ENCODE results near the gene PHACTR2.
"Not testable (repeated sequence)": the region's sequence is repeated elsewhere in the genome, so short reads cannot be mapped to it uniquely, and the experiment has no call there.

PHACTR2 gene

DNA sequence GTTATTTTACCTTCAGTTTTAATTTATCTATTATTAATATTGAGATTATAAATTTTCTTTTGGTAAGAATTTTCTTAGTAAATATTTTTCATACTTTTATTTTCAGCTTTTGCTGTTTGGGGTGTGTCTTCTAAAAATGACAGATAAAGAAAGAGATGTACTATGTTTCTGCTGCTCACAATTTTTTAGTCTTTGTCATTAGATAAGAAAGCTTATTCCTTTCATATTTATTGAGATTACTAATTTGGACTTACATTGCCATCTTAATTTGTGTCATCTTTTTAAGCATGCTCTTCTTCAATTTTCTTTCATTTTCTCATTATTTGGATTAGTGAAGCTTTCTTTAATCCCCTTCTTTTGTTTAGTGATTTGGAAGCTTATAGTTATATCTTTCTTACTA lies 13.6 kb upstream of the PHACTR2 start:
- DNase-seq (ENCODE audit: low read depth), result no peak
- TF ChIP-seq, protein P1, sequence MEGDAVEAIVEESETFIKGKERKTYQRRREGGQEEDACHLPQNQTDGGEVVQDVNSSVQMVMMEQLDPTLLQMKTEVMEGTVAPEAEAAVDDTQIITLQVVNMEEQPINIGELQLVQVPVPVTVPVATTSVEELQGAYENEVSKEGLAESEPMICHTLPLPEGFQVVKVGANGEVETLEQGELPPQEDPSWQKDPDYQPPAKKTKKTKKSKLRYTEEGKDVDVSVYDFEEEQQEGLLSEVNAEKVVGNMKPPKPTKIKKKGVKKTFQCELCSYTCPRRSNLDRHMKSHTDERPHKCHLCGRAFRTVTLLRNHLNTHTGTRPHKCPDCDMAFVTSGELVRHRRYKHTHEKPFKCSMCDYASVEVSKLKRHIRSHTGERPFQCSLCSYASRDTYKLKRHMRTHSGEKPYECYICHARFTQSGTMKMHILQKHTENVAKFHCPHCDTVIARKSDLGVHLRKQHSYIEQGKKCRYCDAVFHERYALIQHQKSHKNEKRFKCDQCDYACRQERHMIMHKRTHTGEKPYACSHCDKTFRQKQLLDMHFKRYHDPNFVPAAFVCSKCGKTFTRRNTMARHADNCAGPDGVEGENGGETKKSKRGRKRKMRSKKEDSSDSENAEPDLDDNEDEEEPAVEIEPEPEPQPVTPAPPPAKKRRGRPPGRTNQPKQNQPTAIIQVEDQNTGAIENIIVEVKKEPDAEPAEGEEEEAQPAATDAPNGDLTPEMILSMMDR (IDR thresholded peaks at IDR 0.05; ENCODE audit: low read depth, low read length, missing control alignments), result no peak
- no peak overlapping the region for H3K4me3 ChIP-seq (ENCODE audit: low read depth, low read length)

DNA sequence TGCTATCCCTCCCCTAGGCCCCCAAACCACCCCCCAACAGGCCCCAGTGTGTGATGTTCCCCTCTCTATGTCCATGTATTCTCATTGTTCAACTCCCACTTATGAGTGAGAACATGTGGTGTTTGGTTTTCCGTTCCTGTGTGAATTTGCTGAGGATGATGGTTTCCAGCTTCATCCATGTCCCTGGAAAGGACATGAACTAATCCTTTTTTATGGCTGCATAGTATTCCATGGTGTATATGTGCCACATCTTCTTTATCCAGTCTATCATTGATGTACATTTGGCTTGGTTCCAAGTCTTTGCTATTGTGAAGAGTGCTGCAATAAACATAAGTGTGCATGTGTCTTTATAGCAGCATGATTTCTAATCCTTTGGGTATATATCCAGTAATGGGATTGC lies 11.8 kb upstream of the PHACTR2 start:
- not testable (repeated sequence) for H3K4me3 ChIP-seq (ENCODE audit: low read depth, low read length); DNase-seq (ENCODE audit: low read depth)

DNA sequence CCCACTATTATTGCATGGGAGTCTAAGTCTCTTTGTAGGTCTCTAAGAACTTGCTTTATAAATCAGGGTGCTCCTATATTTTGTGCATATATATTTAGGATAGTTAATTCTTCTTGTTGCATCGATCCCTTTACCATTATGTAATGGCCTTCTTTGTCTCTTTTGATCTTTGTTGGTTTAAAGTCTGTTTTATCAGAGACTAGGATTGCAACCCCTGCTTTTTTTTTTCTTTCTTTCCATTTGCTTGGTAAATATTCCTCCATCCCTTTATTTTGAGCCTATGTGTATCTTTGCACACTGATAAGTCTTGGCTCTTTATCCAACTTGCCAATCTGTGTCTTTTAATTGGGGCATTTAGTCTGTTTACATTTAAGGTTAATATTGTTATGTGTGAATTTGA lies 8.3 kb upstream of the PHACTR2 start:
- DNase-seq (ENCODE audit: low read depth), result not testable (repeated sequence)

DNA sequence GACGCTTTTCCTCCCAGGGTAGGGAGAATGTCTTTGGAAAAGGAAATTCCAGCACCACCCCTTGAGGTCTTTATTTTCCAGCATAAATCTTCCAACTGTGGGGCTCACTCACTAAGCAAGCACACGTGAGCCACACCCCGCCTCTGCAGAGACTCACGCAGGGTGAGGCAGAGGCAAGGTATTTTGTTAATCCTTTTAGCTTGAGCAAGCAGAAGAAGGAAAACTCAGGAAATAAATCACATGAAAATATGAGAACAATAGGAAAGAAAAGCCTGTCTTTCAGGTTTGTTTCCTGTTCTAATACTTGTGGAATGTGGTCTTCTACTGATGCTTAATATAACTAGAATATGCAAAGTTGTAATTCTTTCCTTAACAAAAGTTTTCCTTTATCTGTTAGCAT lies 4.1 kb upstream of the PHACTR2 start:
- TF ChIP-seq, protein P1 (IDR thresholded peaks at IDR 0.05; ENCODE audit: low read depth, low read length, missing control alignments), result no peak
- H3K4me3 ChIP-seq (ENCODE audit: low read depth, low read length), result no peak overlapping the region
- no peak for DNase-seq (ENCODE audit: low read depth)

More for the DNA sequence above, 8.3 kb upstream of the PHACTR2 start:
- H3K4me3 ChIP-seq (ENCODE audit: low read depth, low read length), result not testable (repeated sequence)

DNA sequence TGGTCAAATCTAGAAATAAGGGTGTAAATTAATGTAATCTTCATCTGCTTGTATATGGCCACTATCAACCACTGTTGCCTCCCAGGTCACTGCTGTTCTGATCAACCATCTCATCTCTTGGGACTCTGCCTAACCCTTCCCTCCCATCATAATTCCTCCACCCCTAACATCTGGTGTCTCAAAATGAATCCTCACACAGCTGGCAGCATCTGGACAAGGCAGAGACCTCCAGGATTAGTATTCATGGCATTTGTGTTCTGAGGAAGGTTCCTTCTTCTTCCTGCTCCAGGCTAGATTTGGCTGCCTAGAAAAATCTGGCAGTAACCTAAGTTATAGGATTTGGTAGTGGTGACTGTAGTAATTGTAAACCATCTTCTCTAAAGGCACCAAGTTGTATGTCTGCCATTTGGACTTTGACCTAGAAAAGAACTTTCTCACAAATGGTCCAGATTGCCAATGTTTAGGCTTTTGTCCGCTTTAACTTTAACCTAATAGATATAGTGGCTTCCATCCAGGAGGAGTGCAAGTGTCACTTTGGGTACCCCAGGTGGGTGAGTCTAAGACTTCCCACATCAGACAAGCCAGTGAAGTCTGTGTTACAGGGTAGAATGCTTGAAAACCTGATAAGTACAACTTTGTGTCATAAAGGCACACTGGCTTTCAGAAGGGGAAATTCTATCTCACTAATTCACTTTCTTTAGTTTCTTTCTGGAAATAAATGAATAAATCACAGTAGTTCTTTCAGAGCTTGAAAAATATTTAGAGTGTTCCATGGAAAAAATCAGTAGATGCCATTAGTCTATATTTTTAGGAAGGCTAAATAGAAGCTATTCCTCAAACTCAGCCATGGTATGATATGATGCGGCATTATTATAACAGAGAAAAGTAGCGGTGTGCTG lies 3.0 kb upstream of the PHACTR2 start:
- no peak overlapping the region for H3K4me3 ChIP-seq (ENCODE audit: low read depth, low read length)
- TF ChIP-seq, protein P1 (IDR thresholded peaks at IDR 0.05; ENCODE audit: low read depth, low read length, missing control alignments), result no peak
- DNase-seq (ENCODE audit: low read depth), result no peak

DNA sequence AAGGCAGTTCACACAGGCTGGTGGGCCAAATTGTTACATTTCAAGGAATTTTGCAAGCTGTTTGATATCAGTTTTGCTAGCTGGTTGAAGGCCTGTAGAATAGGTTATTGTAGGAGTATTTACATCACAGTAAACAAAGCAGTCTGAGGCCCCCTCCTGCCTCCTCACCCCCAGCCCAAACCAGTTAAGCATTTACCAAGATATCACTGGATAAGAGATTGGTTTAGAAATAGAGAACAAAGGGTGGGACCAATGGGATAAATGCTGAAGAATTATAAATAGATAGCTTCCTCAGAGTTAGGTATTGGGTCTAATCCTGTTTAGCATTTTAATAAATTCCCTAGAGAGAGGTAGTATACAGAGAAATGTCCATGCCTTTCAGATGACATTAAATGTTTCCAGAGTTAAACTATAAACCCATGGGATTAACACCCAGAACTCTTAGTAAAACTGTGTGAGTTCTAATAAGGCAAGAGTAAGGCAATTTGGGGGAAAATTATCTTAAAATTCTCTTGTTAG lies 2.3 kb upstream of the PHACTR2 start:
- TF ChIP-seq, protein P1 (IDR thresholded peaks at IDR 0.05; ENCODE audit: low read depth, low read length, missing control alignments), result no peak
- no peak for DNase-seq (ENCODE audit: low read depth)
- no peak overlapping the region for H3K4me3 ChIP-seq (ENCODE audit: low read depth, low read length)

DNA sequence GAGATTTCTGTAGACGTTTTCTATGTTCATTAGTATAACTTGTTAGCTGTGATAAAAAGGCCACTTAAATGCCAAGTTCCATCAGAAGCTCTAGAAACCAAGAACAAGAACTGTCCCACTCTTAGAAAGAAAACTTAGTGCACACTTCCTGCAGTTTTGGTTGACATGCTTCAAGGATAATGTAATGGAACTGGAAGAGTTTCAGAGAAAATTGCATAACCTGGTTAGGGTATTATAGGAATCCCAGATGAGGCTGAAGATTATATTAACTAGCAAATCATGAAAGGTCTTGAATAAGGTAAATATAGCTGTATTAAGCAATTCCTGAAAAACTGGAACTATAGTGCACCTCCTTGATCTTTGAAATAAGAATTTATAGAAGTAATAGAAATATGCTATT lies 1.8 kb upstream of the PHACTR2 start:
- H3K4me3 ChIP-seq (ENCODE audit: low read depth, low read length), result no peak overlapping the region
- TF ChIP-seq, protein P1 (IDR thresholded peaks at IDR 0.05; ENCODE audit: low read depth, low read length, missing control alignments), result no peak
- DNase-seq (ENCODE audit: low read depth), result no peak

DNA sequence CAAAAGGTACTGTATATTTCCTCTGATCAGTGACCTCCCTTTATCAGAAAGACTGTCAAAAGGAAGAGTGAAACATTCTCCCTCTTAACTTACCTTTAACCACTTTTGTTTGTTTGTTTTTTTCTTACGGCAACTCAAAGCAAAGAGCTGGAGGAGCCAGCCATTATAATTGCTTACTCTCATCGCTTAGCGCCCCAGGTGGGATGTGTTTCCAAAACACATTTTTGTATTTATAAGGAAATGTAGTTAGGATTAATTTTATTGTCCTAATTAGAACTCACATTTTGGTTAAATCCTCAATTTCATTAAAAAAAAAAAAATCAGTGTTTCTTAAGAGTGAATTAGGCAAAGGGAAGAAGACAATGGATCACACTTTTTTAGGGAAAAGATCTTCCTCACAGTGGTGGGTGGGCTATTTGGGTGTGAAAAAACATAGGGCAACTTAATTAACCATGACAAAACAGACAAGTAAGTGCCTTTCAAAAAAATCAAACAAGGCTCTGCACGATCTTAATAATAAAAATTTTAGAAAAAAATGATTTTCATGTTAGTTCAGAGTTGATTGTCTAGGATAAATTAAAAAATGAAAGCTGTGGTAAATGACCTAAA lies 1.2 kb upstream of the PHACTR2 start:
- DNase-seq (ENCODE audit: low read depth), result no peak
- no peak overlapping the region for H3K4me3 ChIP-seq (ENCODE audit: low read depth, low read length)
- TF ChIP-seq, protein P1 (IDR thresholded peaks at IDR 0.05; ENCODE audit: low read depth, low read length, missing control alignments), result no peak

Measured in GM12864 (cell line).